ENCODE results near the gene RPH3AL. TPM values are rescaled to one million over a fixed set of nuclear protein-coding genes. Genes with fewer than 3 reads are reported as not detected.

The RPH3AL gene
- total and polyA plus RNA-seq, 3 donors from 2014 or later = 4.4 to 13.5 (median 6.5) TPM

- no peaks in the 10 kb centered on the region for H3K36me3 ChIP-seq (ENCODE audit: low read depth, missing control alignments)
Measured at GRCh38 chr17:252456-252855, 100.2 kb downstream of the RPH3AL start.

GRCh38 chr17:251531-251930, 101.1 kb downstream of the RPH3AL start:
- intact Hi-C loops (cut with DNase I; ENCODE audit: low total_unique reads) = no loop called here
- no peak for DNase-seq
- H3K4me1 ChIP-seq = no peaks in the 10 kb centered on the region
- H3K27me3 ChIP-seq = no peaks in the 10 kb centered on the region
- no peak overlapping the region for H3K27ac ChIP-seq
- no peak overlapping the region for H3K4me3 ChIP-seq
- no peak for TF ChIP-seq POLR2A (IDR thresholded peaks at IDR 0.05)
- TF ChIP-seq, protein P1, sequence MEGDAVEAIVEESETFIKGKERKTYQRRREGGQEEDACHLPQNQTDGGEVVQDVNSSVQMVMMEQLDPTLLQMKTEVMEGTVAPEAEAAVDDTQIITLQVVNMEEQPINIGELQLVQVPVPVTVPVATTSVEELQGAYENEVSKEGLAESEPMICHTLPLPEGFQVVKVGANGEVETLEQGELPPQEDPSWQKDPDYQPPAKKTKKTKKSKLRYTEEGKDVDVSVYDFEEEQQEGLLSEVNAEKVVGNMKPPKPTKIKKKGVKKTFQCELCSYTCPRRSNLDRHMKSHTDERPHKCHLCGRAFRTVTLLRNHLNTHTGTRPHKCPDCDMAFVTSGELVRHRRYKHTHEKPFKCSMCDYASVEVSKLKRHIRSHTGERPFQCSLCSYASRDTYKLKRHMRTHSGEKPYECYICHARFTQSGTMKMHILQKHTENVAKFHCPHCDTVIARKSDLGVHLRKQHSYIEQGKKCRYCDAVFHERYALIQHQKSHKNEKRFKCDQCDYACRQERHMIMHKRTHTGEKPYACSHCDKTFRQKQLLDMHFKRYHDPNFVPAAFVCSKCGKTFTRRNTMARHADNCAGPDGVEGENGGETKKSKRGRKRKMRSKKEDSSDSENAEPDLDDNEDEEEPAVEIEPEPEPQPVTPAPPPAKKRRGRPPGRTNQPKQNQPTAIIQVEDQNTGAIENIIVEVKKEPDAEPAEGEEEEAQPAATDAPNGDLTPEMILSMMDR (IDR thresholded peaks at IDR 0.05) = no peak
- whole genome bisulfite sequencing, 2 donors = 90 to 94% methylated on average over 11 to 12 of the region's 12 CpGs
- H3K9me3 ChIP-seq = no peaks in the 10 kb centered on the region
- H3K36me3 ChIP-seq (ENCODE audit: low read depth, missing control alignments) = no peaks in the 10 kb centered on the region

More at GRCh38 chr17:252456-252855, 100.2 kb downstream of the RPH3AL start:
- Histone ChIP-seq H3K4me1 (no peaks in the 10 kb centered on the region), H3K27ac (no peak overlapping the region), H3K4me3 (no peak overlapping the region), H3K9me3 (no peaks in the 10 kb centered on the region), H3K27me3 (no peaks in the 10 kb centered on the region)
- 89 to 96% methylated on average over 13 of the region's 13 CpGs for WGBS, 2 donors
- TF ChIP-seq POLR2A (IDR thresholded peaks at IDR 0.05) = no peak
- TF ChIP-seq, protein P1 (IDR thresholded peaks at IDR 0.05) = no peak
- intact Hi-C loops (cut with DNase I; ENCODE audit: low total_unique reads) = no loop called here
- no peak for DNase-seq

DNA sequence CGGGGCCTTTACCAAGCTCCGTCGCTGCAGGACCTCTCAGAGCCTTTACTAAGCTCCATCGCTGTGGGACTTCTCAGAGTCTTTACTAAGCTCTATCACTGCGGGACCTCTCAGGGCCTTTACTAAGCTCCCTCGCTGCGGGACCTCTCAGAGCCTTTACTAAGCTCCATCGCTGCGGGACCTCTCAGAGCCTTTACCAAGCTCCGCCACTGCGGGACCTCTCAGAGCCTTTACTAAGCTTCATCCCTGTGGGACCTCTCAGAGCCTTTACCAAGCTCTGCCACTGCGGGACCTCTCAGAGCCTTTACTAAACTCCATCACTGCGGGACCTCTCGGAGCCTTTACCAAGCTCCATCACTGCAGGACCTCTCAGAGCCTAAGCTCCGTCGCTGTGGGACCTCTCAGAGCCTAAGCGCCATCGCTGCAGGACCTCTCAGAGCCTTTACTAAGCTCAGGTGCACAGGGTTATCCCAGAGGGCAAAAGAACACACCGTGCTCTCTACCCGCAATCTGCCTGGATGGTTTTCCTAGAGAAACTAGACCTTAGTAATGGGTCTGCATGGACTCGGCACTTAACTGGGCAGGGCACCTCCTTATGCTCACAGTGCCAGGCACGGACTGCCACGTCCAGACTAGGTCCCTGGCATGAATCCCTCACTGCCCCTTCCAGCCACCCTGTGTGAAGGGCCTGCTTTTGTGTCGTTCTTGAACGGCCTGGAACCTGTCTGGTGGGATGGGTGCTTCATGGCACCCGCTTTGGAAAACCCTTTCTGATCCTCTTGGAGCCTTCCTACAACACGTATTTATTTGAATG, 101.9 kb downstream of the RPH3AL start:
- no peaks in the 10 kb centered on the region for H3K36me3 ChIP-seq (ENCODE audit: low read depth, missing control alignments)
- no peaks in the 10 kb centered on the region for H3K27me3 ChIP-seq
- no peak overlapping the region for H3K27ac ChIP-seq
- H3K4me3 ChIP-seq = no peak overlapping the region
- H3K4me1 ChIP-seq = no peaks in the 10 kb centered on the region
- TF ChIP-seq, protein P1 (IDR thresholded peaks at IDR 0.05) = no peak
- no peak for TF ChIP-seq POLR2A (IDR thresholded peaks at IDR 0.05)
- H3K9me3 ChIP-seq = no peaks in the 10 kb centered on the region
- intact Hi-C loops (cut with DNase I; ENCODE audit: low total_unique reads) = no loop called here
- 92 to 94% methylated on average over 26 to 27 of the region's 27 CpGs for WGBS, 2 donors
- DNase-seq = no peak

DNA sequence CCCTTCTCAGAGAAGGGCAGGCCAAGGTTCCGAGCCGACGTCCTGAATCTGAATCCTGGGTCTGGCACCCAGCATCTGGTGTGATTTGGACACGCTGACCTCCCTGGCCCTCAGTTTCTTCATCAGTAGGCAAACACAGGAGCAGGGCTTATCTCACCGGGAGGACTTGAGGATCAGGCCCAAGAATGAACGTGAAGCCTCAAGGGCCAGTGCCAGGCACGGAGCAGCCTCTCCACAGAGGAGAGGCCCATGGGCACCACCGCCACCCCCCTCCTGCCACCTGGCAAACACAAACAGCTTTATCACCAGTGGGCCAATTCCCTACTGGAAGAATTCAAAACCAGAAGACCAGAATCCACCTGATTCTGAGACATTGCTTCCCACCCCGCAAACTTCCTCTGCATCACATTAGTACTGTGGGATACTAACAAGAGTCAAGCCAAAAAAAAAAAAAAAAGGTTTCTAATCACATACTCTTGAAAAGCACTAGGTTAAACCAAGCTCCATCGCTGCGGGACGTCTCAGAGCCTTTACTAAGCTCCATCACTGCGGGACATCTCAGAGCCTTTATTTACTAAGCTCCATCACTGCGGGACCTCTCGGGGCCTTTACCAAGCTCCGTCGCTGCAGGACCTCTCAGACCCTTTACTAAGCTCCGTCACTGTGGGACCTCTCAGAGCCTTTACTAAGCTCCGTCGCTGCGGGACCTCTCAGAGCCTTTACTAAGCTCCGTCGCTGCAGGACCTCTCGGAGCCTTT, 103.2 kb downstream of the RPH3AL start:
- intact Hi-C loops (cut with DNase I; ENCODE audit: low total_unique reads) = no loop called here
- TF ChIP-seq, protein P1 (IDR thresholded peaks at IDR 0.05) = no peak
- TF ChIP-seq POLR2A (IDR thresholded peaks at IDR 0.05) = no peak
- 83 to 90% methylated on average over 24 of the region's 24 CpGs for WGBS, 2 donors
- no peaks in the 10 kb centered on the region for H3K36me3 ChIP-seq (ENCODE audit: low read depth, missing control alignments)
- no peak overlapping the region for H3K4me3 ChIP-seq
- H3K27me3 ChIP-seq = no peaks in the 10 kb centered on the region
- H3K4me1 ChIP-seq = no peaks in the 10 kb centered on the region
- H3K27ac ChIP-seq = no peak overlapping the region
- DNase-seq = no peak
- no peaks in the 10 kb centered on the region for H3K9me3 ChIP-seq

Data from testis (tissue), 3 donors.